DMS 273 (cell line): ENCODE measurements around the gene FOXP1.

ENCODE experiments used
- DNase-seq: peaks from one replicate; lab custom pipeline; 2025; ENCODE audit not compliant: unreplicated experiment; lab: John Stamatoyannopoulos, UW

FOXP1 gene

GRCh38 chr3:71565316-71565715, 18.2 kb downstream of the FOXP1 start:
- DNase-seq: peak; percentile 58

- no peak for DNase-seq
These were observed 19.2 kb downstream of the FOXP1 start for GRCh38 chr3:71564361-71564760.

- DNase-seq: no peak
These were observed 19.7 kb downstream of the FOXP1 start for GRCh38 chr3:71563827-71564226.

GRCh38 chr3:71562938-71563337, 20.6 kb downstream of the FOXP1 start:
- no peak for DNase-seq

- no peak for DNase-seq
These were observed 22.9 kb downstream of the FOXP1 start for GRCh38 chr3:71560665-71561064.

- no peak for DNase-seq
These were observed 23.9 kb downstream of the FOXP1 start for GRCh38 chr3:71559578-71560162.

GRCh38 chr3:71559021-71559420, 24.5 kb downstream of the FOXP1 start:
- DNase-seq: no peak

GRCh38 chr3:71554649-71555048, 28.9 kb downstream of the FOXP1 start:
- DNase-seq: no peak

GRCh38 chr3:71551311-71551919, 32.1 kb downstream of the FOXP1 start:
- DNase-seq: no peak

- no peak for DNase-seq
These were observed 33.6 kb downstream of the FOXP1 start for GRCh38 chr3:71549951-71550350.

- DNase-seq: no peak
These were observed 34.7 kb downstream of the FOXP1 start for GRCh38 chr3:71548705-71549384.

GRCh38 chr3:71547249-71548198, 36.0 kb downstream of the FOXP1 start:
- no peak for DNase-seq

GRCh38 chr3:71546821-71547220, 36.7 kb downstream of the FOXP1 start:
- no peak for DNase-seq

GRCh38 chr3:71545330-71545729, 38.2 kb downstream of the FOXP1 start:
- DNase-seq: no peak

- DNase-seq: peak; percentile 57
These were observed 40.0 kb downstream of the FOXP1 start for GRCh38 chr3:71543371-71544016.

GRCh38 chr3:71542521-71543370, 40.8 kb downstream of the FOXP1 start:
- DNase-seq: peak; percentile 88

- DNase-seq: peak; percentile 42
These were observed 42.2 kb downstream of the FOXP1 start for GRCh38 chr3:71541313-71541712.

GRCh38 chr3:71537211-71537611, 46.3 kb downstream of the FOXP1 start:
- DNase-seq: peak; percentile 44

- DNase-seq: no peak
These were observed 47.1 kb downstream of the FOXP1 start for GRCh38 chr3:71536376-71536965.

GRCh38 chr3:71533588-71533987, 49.9 kb downstream of the FOXP1 start:
- DNase-seq: no peak
